OCI-LY3 (cell line): ENCODE data around the gene PPDPF.

Experiments
- CTCF ChIP-seq: fragments of 200-600, 300-600 bp; sonication (generic); IDR thresholded peaks from 2 replicates; pipeline ENCODE4 v1.5.1; 2014; ENCODE audit warnings: antibody characterized with exemption, low read length, low read depth
- EZH2phosphoT487 ChIP-seq: fragments of 200-600 bp; shearing (Covaris generic); IDR thresholded peaks from 2 replicates; pipeline ENCODE4 v1.6.1; 2018; ENCODE audit warnings: antibody characterized with exemption, mixed run types, low read depth

DNA sequence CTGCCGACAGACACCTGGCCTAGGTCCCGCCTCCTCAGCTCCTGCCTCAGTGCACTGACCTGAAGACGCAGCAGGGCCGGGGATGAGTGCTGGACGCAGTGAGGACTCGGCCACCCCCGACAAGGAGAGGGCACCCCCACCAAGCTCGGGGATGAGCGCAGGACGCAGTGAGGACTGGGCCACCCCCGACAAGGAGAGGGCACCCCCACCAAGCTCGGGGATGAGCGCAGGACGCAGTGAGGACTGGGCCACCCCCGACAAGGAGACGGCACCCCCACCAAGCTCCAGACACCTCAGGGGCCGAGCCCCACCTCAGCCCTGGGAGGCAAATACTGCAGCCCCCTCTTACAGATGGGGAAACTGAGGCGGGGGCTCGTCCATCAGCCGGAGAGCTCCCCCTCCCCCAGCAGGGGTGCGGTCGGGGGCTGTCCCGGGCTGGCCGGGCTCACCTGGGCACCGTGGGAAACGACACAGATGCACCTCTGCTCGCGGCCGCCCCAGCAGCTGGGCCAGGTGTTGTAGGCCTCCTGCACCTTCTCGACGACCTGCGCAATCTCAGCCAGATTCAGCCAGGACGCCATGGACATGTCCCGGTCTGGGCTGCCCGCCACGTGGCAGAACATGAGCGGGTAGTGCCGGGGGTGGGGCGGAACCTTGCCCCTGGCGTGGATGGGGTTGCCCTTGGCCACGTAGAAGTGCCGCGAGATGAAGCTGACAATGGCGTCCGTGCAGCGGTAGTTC is 46.0 kb downstream of the PPDPF start:
- TF ChIP-seq CTCF (no peak), EZH2phosphoT487 (no peak)
